ENCODE data around the gene ITPRIPL1.

- TF ChIP-seq ZNF274 (IDR thresholded peaks at IDR 0.05; ENCODE audit: low read depth, low read length) = no peak
- no peak for TF ChIP-seq YY1 (IDR thresholded peaks at IDR 0.05; ENCODE audit: insufficient read depth, insufficient read length)
Observed at GRCh38 chr2:96359310-96359709, 34.2 kb downstream of the ITPRIPL1 start.

Data from NT2/D1 (cell line).